K562 (cell line): ENCODE results near the gene GREB1. TPM values are rescaled to one million over a fixed set of nuclear protein-coding genes. Genes with fewer than 3 reads are reported as not detected.

Experiments used
- ATAC-seq: fragments of 200-7000 bp; cut with Tn5 transposase; 3 replicates; pipeline ENCODE4 v1.9.1; 2020; ENCODE audit warnings: moderate library complexity
- BruUV-seq: library from RNA; stranded (reverse); fragments of 400-500 nt; replicated peaks from 2 replicates; lab custom pipeline; 2021; lab: Mats Ljungman, UMichigan
- CTCF ChIA-PET: fragments of 300-600 bp; formaldehyde crosslinking; extraction: SDS; loops from one replicate; lab custom pipeline; 2021; ENCODE audit warnings: low intra/inter-chr PET ratio; lab: Yijun Ruan, JAX
- POLR2A ChIA-PET: fragments of 300-600, 350-650 bp; sonication (Branson Sonifier 250); formaldehyde crosslinking; extraction: SDS; loops from one replicate; lab custom pipeline; 2021; ENCODE audit warnings: antibody characterized with exemption, inconsistent platforms; lab: Yijun Ruan, JAX
- DNase-seq, 4 experiments: peaks; one replicate each; pipeline versions ENCODE4 v3.0.0 to v3.0.0-alpha.2; 2011 to 2018; ENCODE audit warnings: low spot score in 3 of 4, mixed read lengths in 3 of 4; ENCODE audit errors: extremely low read depth in 1 of 4
- FAIRE-seq: peaks from 2 replicates; lab custom pipeline; 2011; peaks lifted over from hg19 to GRCh38; lab: Jason Lieb, UNC
- H2AFZ ChIP-seq: 2 replicates; pipeline ENCODE4 v1.6.0; 2011; ENCODE audit warnings: low read depth, low read length, control low read depth, inconsistent platforms
- H3K27ac ChIP-seq: fragments of 200-600 bp; 3 replicates; pipeline ENCODE4 v1.8.0; 2011; ENCODE audit warnings: low read depth, mild to moderate bottlenecking, control low read depth, inconsistent platforms, low read length, moderate library complexity, mixed read lengths; ENCODE audit errors: extremely low read depth
- H3K27me3 ChIP-seq, 2 experiments: fragments of 300-600 bp in 1 of 2; 2 replicates in 1 of 2; 3 replicates in 1 of 2; pipeline versions ENCODE4 v1.6.0 to v1.8.0; 2011; ENCODE audit warnings: inconsistent platforms in 2 of 2, low read length in 2 of 2, mild to moderate bottlenecking in 1 of 2, mixed read lengths in 1 of 2, moderate library complexity in 1 of 2; ENCODE audit not compliant: control insufficient read depth in 2 of 2, insufficient read depth in 2 of 2
- H3K36me3 ChIP-seq: fragments of 300-600 bp; 3 replicates; pipeline ENCODE4 v1.8.0; 2011; ENCODE audit warnings: mild to moderate bottlenecking, low read length, inconsistent platforms; ENCODE audit not compliant: control insufficient read depth, insufficient read depth
- H3K4me1 ChIP-seq, 2 experiments: fragments of 200-600 bp in 1 of 2; replicated peaks in 1 of 2; 2 replicates in 1 of 2; 3 replicates in 1 of 2; pipeline versions ENCODE4 v1.5.1 to v1.8.0; 2011; ENCODE audit warnings: inconsistent platforms in 2 of 2, low read length in 2 of 2, mild to moderate bottlenecking in 1 of 2, mixed read lengths in 1 of 2, moderate library complexity in 1 of 2; ENCODE audit not compliant: control insufficient read depth in 2 of 2, insufficient read depth in 2 of 2
- H3K4me2 ChIP-seq: 2 replicates; pipeline ENCODE4 v1.6.1; 2011; ENCODE audit warnings: low read length, control low read depth, inconsistent platforms, mixed read lengths; ENCODE audit not compliant: insufficient read depth
- H3K4me3 ChIP-seq: fragments of 200-600 bp; sonication (generic), shearing (Covaris generic); 2 replicates; pipeline ENCODE4 v1.5.1; 2016; ENCODE audit warnings: control low read depth, inconsistent platforms
- H3K79me2 ChIP-seq: fragments of 200-600 bp; 3 replicates; pipeline ENCODE4 v1.8.0; 2011; ENCODE audit warnings: low read length, inconsistent platforms; ENCODE audit not compliant: control insufficient read depth, insufficient read depth
- H3K9ac ChIP-seq, 2 experiments: 2 replicates each; pipeline versions ENCODE4 v1.6.0 to v1.6.1; 2011; ENCODE audit warnings: low read depth in 2 of 2, low read length in 2 of 2, control low read depth in 1 of 2, inconsistent platforms in 1 of 2, mild to moderate bottlenecking in 1 of 2, mixed read lengths in 1 of 2; ENCODE audit not compliant: insufficient read depth in 1 of 2
- H3K9me1 ChIP-seq: one replicate; pipeline ENCODE4 v1.6.0; 2011; ENCODE audit warnings: inconsistent platforms, mild to moderate bottlenecking, low read length, moderate library complexity; ENCODE audit not compliant: control insufficient read depth, insufficient read depth
- H3K9me3 ChIP-seq: replicated peaks from 2 replicates; pipeline ENCODE4 v1.5.1; 2011; ENCODE audit warnings: low read depth, low read length, inconsistent platforms; ENCODE audit not compliant: control insufficient read depth, insufficient read depth
- H4K20me1 ChIP-seq: replicated peaks from 2 replicates; pipeline ENCODE4 v1.6.1; 2011; ENCODE audit warnings: low read length, inconsistent platforms, mixed read lengths; ENCODE audit not compliant: control insufficient read depth, insufficient read depth
- ARNT ChIP-seq, 2 experiments: fragments of 450-650 bp; IDR thresholded peaks; 2 replicates each; pipeline ENCODE4 v1.6.1; 2016; ENCODE audit warnings: mild to moderate bottlenecking in 1 of 2
- DDX20 ChIP-seq: fragments of 450-650 bp; IDR thresholded peaks from 2 replicates; pipeline ENCODE4 v1.6.1; 2016; ENCODE audit warnings: missing genetic modification characterization, low read depth, mild to moderate bottlenecking, missing compliant biosample characterization, moderate library complexity
- EGR1 ChIP-seq: fragments of 450-650 bp; conservative IDR thresholded peaks from 2 replicates; pipeline ENCODE4 v1.6.1; 2017; ENCODE audit warnings: mild to moderate bottlenecking
- GATA2 ChIP-seq: sonication (generic); formaldehyde crosslinking; IDR thresholded peaks from 2 replicates; pipeline ENCODE4 v1.4.0; 2020; ENCODE audit warnings: mild to moderate bottlenecking, missing genetic modification reagents
- GATAD2A ChIP-seq: fragments of 450-650 bp; IDR thresholded peaks from 2 replicates; pipeline ENCODE4 v1.6.1; 2017
- NCOR1 ChIP-seq: fragments of 450-650 bp; IDR thresholded peaks from 2 replicates; pipeline ENCODE4 v1.6.1; 2016; ENCODE audit warnings: mild to moderate bottlenecking, moderate library complexity
- RBM17 ChIP-seq: fragments of 200-400 bp; formaldehyde crosslinking; IDR thresholded peaks from 2 replicates; pipeline ENCODE4 v1.6.1; 2017; ENCODE audit warnings: low read depth, mild to moderate bottlenecking, low read length, borderline replicate concordance
- SMAD3 ChIP-seq: fragments of 450-650 bp; formaldehyde crosslinking; conservative IDR thresholded peaks from 2 replicates; pipeline ENCODE4 v1.4.0; 2020; ENCODE audit warnings: mild to moderate bottlenecking
- ZFP1 ChIP-seq: fragments of 450-650 bp; formaldehyde crosslinking; IDR thresholded peaks from 2 replicates; pipeline ENCODE4 v1.4.0; 2020; ENCODE audit warnings: mild to moderate bottlenecking, mixed read lengths
- ZNF197 ChIP-seq: fragments of 200-800 bp; sonication (Bioruptor generic); IDR thresholded peaks from 2 replicates; pipeline ENCODE4 v1.6.1; 2016; ENCODE audit warnings: low read depth, missing genetic modification characterization, missing compliant biosample characterization
- ZNF778 ChIP-seq: fragments of 450-650 bp; formaldehyde crosslinking; IDR thresholded peaks from 2 replicates; pipeline ENCODE4 v1.4.0; 2020; ENCODE audit warnings: mild to moderate bottlenecking, moderate library complexity
- WGBS: fragments of 100-300 bp; shearing (Covaris generic); methylation state at CpG from one replicate; pipeline ENCODE4 v1.1.6; 2016; ENCODE audit warnings: low coverage, mixed read lengths; ENCODE audit not compliant: insufficient coverage; ENCODE audit errors: missing lambda C conversion rate; 5-methylcytosine and 5-hydroxymethylcytosine counted together
- in situ Hi-C: fragments of 300-500 bp; cut with MboI; formaldehyde crosslinking; loops from 4 replicates; pipeline ENCODE4 v1.15.0; 2018; ENCODE audit warnings: inconsistent platforms, mixed read lengths
- intact Hi-C: fragments of 100-400 bp; cut with micrococcal nuclease; formaldehyde crosslinking; loops from 2 replicates; pipeline ENCODE4 v1.14.2; 2022
- polyA plus RNA-seq, 8 experiments: library from polyadenylated mRNA; depleted of rRNA in 4 of 8; stranded (reverse) in 5 of 8; unstranded in 3 of 8; fragments of >200 nt; fragmentation: Nextera tagmentation in 2 of 8; fragmentation: Illumina TruSeq in 1 of 8; extraction: Ambion mirVana in 2 of 8; extraction: Trizol in 1 of 8; gene quantifications; 2 replicates each; pipeline versions ENCODE4 v1.2.1 to v1.2.3, GENCODE V29; 2011 to 2014; ENCODE audit warnings: inconsistent platforms in 1 of 8, missing spikeins in 1 of 8
- total RNA-seq, 7 experiments: library from RNA; depleted of rRNA in 6 of 7; stranded (reverse); fragments of >200 nt in 6 of 7; fragmentation: Illumina TruSeq in 2 of 7; extraction: Trizol in 2 of 7; gene quantifications; 2 replicates each; pipeline versions ENCODE4 v1.2.1 to v1.2.3, GENCODE V29; 2011 to 2021; ENCODE audit warnings: low replicate concordance in 1 of 7
- TF ChIP-seq, protein P1 (sequence below): fragments of 450-650 bp; conservative IDR thresholded peaks from 2 replicates; pipeline ENCODE4 v1.6.1; 2016; ENCODE audit warnings: missing genetic modification characterization, low read depth, mild to moderate bottlenecking, missing compliant biosample characterization, moderate library complexity
- TF ChIP-seq, protein P2 (sequence below): fragments of 250-450 bp; sonication (Bioruptor Pico); IDR thresholded peaks from 2 replicates; pipeline ENCODE4 v1.4.0; 2020; ENCODE audit warnings: mild to moderate bottlenecking, moderate library complexity

The GREB1 gene
- total and polyA plus RNA-seq, 9 of the 15 experiments (the other 6 are each of a cell fraction or from before 2014, with no cell fraction given), result 0.04 to 0.86 (median 0.10) TPM; not detected in 1

DNA sequence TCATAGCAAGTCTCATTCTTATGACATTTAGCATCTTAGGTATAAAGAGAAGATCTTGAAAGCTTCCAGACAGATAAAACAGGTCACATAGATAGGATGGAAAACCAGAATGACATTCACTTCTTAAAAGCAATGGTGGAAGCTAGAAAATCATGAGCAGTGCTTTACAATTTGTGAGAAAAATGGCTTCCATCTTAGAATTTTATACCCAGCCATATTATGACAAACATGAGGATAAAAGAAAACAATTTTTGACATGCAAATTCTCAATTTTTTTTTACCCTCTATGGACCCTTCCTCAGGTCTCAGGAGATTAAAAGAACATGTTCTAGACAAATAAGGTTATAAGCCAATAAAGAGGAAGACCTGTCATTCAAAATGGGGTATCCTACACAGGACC is 129.0 kb downstream of the GREB1 start:
- DNase-seq (no peak), ATAC-seq (no peak), FAIRE-seq (no peak)
- H2AFZ ChIP-seq, result no peak overlapping the region
- H3K9me3 ChIP-seq, result peaks cover 4% of the 10 kb centered on the region; the same call in 1 of the 2 replicates
- no peak for TF ChIP-seq ZNF197 (CRISPR knock-in tag)
- no peak for TF ChIP-seq SMAD3 (CRISPR knock-in tag)
- TF ChIP-seq ZFP1 (CRISPR knock-in tag), result peak; percentile 75
- H3K27ac ChIP-seq, result no peak overlapping the region
- intact Hi-C loops (no loop called here), in situ Hi-C loops (no loop called here)
- H3K9ac ChIP-seq, result no peak overlapping the region
- H3K4me1 ChIP-seq, result peaks cover 0 to 3% of the 10 kb centered on the region in 2 experiments; a peak in 2 of 5 replicates
- no peaks in the 10 kb centered on the region for H3K36me3 ChIP-seq
- ChIA-PET CTCF (no interaction called here), POLR2A (no interaction called here)
- no peaks in the 10 kb centered on the region for H3K79me2 ChIP-seq
- no TSS peak for BruUV-seq
- H3K27me3 ChIP-seq, result peaks cover 28 to 72% of the 10 kb centered on the region in 2 experiments; a peak in 3 of 5 replicates
- H3K4me3 ChIP-seq, result no peak overlapping the region
- no peak overlapping the region for H3K4me2 ChIP-seq
- H3K9me1 ChIP-seq, result no peaks in the 10 kb centered on the region
- no peaks in the 10 kb centered on the region for H4K20me1 ChIP-seq

DNA sequence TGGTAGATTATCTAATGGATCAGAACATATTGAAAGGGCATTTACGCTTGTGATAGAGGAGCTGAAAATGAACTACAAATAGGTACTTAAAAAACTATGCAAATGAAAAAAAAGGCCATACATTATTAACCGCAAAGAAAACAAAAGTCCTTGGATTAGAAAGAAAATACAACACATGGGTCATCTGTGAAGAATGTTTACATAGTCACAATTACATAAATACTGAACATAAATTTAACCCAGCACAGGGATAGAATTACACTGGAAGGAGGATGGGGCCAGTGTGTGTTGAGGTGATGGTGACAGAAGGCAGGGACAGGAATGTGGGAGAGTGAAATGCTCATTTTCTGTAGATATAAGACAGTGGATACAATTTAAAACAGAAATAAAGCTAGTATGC is 129.6 kb downstream of the GREB1 start:
- in situ Hi-C loops (no loop called here), intact Hi-C loops (no loop called here)
- WGBS, result 0% methylated on average over 2 of the region's 2 CpGs
- TF ChIP-seq, protein P1, sequence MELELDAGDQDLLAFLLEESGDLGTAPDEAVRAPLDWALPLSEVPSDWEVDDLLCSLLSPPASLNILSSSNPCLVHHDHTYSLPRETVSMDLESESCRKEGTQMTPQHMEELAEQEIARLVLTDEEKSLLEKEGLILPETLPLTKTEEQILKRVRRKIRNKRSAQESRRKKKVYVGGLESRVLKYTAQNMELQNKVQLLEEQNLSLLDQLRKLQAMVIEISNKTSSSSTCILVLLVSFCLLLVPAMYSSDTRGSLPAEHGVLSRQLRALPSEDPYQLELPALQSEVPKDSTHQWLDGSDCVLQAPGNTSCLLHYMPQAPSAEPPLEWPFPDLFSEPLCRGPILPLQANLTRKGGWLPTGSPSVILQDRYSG (tag), result no peak
- TF ChIP-seq ARNT (IDR thresholded peaks at IDR 0.05) (no peak), DDX20 (no peak), ZNF778 (no peak), GATA2 (CRISPR knock-in tag) (no peak), EGR1 (no peak), GATAD2A (no peak), NCOR1 (no peak), RBM17 (no peak)
- TF ChIP-seq, protein P2, sequence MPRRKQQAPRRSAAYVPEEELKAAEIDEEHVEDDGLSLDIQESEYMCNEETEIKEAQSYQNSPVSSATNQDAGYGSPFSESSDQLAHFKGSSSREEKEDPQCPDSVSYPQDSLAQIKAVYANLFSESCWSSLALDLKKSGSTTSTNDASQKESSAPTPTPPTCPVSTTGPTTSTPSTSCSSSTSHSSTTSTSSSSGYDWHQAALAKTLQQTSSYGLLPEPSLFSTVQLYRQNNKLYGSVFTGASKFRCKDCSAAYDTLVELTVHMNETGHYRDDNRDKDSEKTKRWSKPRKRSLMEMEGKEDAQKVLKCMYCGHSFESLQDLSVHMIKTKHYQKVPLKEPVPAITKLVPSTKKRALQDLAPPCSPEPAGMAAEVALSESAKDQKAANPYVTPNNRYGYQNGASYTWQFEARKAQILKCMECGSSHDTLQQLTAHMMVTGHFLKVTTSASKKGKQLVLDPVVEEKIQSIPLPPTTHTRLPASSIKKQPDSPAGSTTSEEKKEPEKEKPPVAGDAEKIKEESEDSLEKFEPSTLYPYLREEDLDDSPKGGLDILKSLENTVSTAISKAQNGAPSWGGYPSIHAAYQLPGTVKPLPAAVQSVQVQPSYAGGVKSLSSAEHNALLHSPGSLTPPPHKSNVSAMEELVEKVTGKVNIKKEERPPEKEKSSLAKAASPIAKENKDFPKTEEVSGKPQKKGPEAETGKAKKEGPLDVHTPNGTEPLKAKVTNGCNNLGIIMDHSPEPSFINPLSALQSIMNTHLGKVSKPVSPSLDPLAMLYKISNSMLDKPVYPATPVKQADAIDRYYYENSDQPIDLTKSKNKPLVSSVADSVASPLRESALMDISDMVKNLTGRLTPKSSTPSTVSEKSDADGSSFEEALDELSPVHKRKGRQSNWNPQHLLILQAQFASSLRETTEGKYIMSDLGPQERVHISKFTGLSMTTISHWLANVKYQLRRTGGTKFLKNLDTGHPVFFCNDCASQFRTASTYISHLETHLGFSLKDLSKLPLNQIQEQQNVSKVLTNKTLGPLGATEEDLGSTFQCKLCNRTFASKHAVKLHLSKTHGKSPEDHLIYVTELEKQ (CRISPR knock-in tag), result no peak

More for the DNA sequence above, 129.6 kb downstream of the GREB1 start:
- no peak overlapping the region for H3K4me3 ChIP-seq
- H3K9ac ChIP-seq, result no peak overlapping the region
- no peaks in the 10 kb centered on the region for H3K79me2 ChIP-seq
- FAIRE-seq (no peak), ATAC-seq (no peak), DNase-seq (no peak)
- CTCF ChIA-PET, result no interaction called here
- peaks cover 4% of the 10 kb centered on the region; the same call in 1 of the 2 replicates for H3K9me3 ChIP-seq
- no peak overlapping the region for H3K4me2 ChIP-seq
- H3K27me3 ChIP-seq, result peaks cover 31 to 72% of the 10 kb centered on the region in 2 experiments; a peak in 3 of 5 replicates
- H3K9me1 ChIP-seq, result no peaks in the 10 kb centered on the region
- no peaks in the 10 kb centered on the region for H3K36me3 ChIP-seq
- POLR2A ChIA-PET, result no interaction called here
- no peak overlapping the region for H3K27ac ChIP-seq
- H3K4me1 ChIP-seq, result peaks cover 0 to under 1% of the 10 kb centered on the region in 2 experiments; a peak in 1 of 5 replicates
- no peak overlapping the region for H2AFZ ChIP-seq
- no TSS peak for BruUV-seq
- no peaks in the 10 kb centered on the region for H4K20me1 ChIP-seq
